ENCODE measurements around the gene CXCR3.
"Not testable (repeated sequence)": the region's sequence is repeated elsewhere in the genome, so short reads cannot be mapped to it uniquely, and the experiment has no call there.

Gene CXCR3

DNA sequence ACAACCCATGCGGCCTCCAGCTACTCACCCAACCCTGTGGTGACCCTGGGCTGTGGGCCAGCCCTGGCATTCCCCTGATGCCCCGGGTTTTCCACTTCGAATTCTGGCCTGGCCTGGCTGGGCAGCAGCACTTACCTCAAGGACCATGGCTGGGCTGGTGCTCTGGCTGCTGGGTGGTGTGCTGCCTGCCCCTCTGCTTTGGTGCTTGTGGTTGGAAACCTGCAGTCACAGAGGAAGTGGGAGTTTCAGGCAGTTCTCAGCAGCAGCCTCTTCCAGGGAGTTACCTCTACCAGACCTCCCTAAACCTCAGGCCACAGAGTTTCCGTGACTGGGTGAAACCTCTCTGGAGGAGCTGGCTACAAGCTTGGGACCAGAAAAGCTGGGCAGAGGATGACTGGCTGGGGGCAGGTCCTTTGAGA is at the start of gene CXCR3:
TSS of gene CXCR3 (minus strand) at position 209 of the 419 bp plus-strand sequence. CDS start at position 147, 62 bp downstream.
- DNase-seq, result no peak

DNA sequence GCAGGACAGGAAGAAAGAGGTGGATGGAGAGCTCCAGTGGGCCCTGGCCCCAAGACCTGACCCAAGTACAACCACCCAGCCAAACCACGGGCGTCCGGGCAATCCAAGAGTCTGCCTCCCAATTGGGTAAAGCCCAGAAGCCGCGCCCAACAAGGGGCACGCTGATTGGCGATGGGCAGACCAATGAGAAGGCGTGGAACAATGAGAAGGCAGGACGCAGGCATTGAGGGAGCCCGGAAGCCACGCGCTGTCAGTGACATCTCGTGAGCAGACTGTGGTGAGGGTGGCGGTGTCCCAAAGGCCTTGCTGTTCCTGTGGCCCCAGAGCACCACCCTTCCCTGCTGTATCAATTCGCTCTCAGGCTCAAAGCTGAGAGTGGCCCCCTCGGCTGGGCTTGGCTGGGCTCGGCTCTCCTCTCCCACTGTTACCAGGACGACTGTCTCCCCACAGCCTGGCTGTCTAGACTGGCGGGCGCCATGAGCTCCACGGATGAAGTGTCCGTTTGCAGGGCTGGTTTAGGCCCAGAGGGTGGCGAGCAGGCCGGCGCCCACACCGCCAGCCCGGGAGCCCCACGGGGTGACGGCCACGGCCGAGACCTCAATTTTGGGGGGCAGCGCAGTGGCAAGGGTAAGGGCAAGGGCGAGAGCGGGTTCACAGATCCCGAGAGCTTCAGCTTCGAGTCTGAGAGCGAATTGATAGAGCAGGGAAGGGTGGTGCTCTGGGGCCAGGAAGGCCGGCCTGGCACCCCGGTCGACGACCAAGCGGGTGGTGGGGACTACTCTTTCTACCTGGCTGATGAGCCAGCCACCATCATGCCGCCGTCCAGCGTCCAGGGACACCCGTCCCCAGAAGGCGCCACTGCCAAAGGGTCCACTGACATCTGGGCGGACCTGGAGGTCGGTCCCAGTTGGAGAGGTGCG is 49.3 kb upstream of the CXCR3 start, which contains the start of gene LOC101059915:
TSS of gene LOC101059915 (plus strand) at position 219 of the 920 bp plus-strand sequence.
- DNase-seq, result peak; percentile 20

DNA sequence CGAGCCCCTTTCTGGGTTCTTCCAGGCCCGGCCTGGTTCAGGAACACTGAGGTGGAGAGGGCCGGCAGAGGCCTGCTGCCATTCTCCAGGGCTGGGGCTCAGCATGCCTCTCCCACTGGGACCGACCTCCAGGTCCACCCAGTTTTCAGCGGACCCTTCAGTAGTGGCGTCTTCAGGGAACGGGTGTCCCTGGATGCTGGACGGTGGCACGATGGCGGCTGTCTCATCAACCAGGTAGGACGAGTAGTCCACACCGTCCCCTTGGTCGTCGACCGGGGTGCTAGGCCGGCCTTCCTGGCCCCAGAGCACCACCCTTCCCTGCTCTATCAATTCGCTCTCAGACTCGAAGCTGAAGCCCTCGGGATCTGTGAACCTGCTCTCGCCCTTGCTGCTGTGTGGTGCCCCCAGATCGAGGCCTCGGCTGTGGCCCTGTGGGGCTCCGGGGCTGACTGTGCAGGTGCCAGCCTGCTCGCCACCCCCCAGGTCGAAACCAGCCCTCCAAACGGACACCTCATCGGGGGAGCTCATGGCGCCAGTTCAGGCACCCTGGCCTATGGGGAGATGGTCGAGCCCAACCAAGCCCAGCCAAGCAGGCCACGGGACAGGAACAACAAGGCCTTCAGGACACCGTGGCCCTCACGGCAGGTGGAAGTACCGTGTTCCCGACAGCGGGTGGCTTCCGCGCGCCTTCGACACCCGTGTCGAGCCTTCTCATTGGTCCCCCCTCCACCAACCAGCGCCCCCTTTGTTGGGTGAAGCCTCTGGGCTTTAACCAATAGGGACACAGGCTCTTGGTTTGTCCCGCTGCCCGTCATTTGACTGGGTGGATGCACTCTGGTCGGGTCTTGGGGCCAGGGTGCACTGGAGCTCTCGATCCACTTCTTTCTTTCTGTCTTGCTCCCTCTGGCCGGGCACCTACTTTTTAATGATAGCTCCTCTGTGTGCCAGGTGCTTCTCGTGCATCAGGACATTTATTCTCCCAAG is 48.2 kb upstream of the CXCR3 start:
- DNase-seq, result no peak

GRCh38 chrX:71665747-71666146 is 47.4 kb upstream of the CXCR3 start:
- DNase-seq, result no peak

DNA sequence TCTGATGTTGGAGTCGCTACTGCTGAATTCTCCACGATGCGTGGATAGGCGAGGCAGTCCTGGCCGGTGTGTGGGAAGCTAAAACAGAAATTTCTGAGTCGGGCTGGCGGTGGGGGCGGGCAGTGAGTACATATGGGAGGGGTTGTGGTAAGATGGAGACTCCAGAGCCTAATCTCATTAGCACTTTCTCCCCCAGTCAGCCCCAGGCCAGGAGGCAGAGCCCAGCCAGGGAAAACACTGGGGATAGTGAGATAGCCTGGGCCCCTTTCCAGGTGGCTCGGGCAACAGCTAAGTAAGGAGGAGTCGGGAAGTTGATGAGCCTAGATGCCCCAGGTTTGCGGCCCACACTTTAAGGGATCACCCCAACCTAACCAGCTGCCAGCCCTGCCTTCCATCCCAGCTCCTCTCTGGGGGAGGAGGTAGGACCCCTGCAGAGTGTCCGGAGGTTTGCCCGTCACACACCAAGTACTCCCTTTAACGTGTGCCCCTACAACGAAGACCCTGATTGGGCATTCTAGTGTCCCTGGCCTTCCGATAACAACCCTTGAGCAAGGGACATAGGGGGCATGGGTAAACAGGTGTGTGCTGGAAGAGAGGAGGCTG is 46.7 kb upstream of the CXCR3 start:
- no peak for DNase-seq

GRCh38 chrX:71664202-71664601 is 45.9 kb upstream of the CXCR3 start:
- not testable (repeated sequence) for DNase-seq

DNA sequence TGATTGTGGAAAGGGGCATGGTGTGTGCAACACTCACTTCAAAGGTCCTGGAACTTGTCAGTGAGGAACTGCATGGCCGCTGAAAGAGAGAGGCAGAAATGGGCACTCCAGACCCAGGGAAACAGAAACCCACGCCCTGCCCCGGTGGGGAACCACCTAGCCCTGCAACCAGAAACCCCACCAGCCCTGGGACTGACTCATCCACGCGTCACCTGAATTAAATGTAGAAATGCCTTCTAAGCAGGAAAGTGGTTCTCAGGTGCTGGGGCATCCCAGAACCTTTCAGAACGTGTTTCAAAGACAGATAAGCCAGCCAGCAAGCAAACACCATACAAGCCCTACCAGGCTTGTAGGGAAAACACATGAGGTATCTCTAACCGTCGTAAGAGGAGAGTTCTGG is 44.9 kb upstream of the CXCR3 start:
- not testable (repeated sequence) for DNase-seq

- not testable (repeated sequence) for DNase-seq
Observed at GRCh38 chrX:71662654-71663053, 44.3 kb upstream of the CXCR3 start.

DNA sequence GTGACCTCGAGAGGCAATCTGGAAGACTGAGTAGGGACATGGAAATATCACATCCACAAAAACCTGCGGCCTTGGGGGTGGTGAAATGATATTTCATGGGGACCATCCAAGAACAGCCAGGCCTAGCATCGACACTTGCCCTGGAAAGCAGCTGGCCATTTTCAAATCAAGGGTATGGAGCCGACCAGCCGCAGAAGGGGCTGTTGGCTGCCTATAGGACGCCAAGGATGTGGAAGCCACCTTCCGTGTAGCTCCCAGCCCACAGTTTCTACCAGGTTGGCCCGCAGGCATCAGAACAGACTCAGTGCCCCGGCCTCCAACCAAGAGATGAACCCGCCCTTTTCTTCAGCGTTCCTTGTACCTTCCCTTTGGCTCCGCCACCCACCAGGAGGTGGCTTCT is 43.6 kb upstream of the CXCR3 start:
- DNase-seq, result no peak

DNA sequence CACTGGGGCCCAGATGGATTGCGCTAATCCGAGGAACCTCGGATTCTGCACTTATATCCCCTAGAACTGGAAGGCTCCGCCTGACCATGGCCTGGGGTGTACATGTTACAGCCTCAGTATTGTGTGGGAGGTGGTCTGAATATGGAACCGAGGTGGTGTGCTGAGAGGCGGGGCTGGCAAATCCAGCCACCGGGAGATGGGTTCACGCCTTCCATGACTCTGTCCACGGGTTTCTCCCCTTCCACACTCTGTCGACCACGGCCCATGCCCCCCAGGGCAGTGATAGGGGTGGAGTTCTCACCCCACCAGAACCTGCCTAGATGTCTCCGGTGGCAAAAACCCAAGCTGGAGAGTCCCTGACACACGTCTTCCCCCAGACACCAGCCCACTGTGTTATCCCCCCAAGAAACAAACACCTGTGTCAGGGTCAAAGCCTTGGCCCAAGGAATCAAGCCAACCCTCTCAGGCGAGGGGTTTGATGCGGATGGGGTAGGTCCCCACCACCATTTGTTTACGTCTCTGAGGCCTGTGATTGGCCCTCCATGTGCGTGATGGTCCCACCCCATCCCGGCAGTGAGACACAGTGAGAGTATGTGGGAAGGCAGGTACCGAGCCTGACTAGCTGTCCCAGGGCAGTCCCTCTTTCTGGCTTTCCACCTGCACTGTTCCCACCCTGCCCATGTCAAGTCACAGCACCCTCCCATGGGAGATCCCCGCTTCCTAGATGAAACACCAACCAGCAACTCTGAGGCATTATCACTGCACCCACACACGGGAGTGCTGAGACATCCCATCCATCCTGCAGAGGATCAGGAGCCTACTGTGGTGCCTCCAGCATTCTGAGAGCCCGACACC is 42.5 kb upstream of the CXCR3 start:
- DNase-seq, result no peak

- DNase-seq, result no peak
Observed at GRCh38 chrX:71659959-71660358, 41.6 kb upstream of the CXCR3 start.

DNA sequence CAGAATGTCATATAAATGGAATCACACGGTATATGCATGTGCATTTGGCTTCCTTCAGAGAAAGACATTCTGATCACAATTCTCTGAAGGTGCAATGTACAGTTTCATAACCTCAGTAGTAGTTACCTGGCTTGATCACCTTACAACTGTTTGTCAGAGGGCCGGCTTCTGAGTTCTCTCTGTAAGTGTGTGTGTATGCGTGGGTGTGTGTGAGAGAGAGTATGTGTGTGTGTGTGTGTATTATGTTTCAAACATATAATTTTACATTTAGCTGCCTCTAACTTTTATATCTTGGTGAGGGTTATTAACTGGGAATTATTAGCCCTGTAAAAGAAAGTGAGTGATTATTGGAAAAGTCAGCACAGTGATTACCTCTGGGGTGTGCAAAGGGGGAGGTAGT is 41.0 kb upstream of the CXCR3 start:
- no peak for DNase-seq

DNA sequence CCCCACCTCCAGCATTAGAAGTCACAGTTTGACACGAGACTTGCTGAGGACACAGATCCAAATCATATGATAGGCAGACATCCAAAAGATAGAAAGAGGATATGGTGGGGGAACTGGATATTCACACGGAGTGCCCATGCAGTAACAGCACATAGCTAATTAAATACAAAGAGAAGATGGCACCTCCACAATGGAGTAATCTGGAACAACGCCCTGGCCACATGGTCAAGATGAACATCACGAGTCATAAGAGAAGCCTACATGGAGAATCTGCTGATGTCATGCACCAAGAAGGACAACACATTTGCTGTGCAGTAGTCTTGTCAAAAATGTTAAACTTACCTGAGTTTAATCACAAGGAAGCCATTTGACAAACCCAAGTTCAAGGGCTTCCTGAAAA is 39.0 kb upstream of the CXCR3 start:
- DNase-seq, result no peak

DNA sequence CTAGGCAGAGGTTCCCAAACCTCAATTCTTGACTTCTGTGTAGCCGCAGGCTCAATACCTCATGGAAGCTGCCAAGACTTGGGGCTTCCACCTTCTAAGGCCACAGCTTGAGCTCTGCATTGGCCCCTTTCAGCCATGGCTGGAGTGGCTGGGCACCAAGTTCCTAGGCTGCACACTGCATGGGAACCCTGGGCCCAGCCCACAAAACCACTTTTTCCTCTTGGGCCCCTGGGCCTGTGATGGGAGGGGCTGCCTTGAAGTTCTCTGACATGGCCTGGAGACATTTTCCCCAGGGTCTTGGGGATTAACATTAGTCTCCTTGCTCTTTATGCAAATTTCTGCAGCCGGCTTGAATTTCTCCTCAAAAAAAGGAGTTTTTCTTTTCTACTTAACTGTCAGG is 35.0 kb upstream of the CXCR3 start:
- no peak for DNase-seq

- no peak for DNase-seq
Observed at GRCh38 chrX:71652405-71652804, 34.1 kb upstream of the CXCR3 start.

DNA sequence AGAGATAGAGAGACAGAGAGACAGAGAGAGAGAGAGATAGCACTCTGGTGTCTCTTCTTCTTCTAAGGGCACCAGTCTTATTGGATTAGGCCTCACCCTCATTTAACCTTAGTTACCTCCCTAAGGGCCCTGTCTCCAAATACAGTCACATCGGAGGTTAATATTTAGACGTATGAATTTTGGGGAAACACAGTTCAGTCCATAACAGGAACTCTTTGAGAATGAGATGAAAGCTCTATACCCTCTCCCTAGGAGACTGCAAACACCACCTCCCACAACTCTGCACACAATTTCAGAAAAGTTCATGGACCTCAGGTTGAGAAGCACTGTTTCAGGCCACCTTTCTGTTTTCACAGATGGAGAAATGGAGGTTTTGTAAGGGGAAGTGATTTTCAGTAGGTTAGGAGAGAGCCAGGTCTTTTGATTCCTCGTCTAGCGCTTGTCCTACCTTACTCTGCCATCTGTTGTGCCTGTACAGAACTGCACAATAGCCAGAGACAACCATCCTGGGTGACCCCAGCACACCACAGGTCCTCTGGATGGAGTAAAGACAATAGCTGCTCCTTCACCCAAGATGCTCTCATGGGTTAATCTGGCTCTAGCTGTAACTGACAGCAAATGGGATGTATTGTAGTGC is 32.1 kb upstream of the CXCR3 start:
- no peak for DNase-seq

DNA sequence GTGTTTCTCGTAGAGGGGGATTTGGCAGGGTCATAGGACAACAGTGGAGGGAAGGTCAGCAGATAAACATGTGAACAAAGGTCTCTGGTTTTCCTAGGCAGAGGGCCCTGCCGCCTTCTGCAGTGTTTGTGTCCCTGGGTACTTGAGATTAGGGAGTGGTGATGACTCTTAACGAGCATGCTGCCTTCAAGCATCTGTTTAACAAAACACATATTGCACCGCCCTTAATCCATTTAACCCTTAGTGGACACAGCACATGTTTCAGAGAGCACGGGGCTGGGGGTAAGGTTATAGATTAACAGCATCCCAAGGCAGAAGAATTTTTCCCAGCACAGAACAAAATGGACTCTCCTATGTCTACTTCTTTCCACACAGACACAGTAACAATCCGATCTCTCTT is 26.1 kb upstream of the CXCR3 start:
- DNase-seq, result not testable (repeated sequence)

DNA sequence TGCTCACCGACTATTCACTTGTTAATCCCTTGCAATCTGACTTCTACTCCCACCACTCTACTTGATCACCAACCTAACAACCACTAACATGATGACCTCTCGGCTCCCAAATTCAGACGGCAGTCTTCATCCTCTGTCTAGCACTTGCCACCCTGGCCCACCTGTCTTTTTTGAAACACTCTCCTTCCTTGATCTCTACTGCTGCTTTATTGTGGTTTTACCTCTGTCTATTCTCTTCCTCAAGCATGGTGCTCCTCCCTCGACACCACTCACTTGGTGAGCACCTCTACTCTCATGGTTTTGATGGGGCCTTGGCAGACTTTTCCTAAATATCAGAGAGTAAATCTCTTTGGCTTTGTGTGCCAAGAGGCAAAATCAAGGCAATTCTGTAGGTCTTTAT is 21.7 kb upstream of the CXCR3 start:
- DNase-seq, result no peak

GRCh38 chrX:71638409-71638808 is 20.1 kb upstream of the CXCR3 start:
- DNase-seq, result no peak

GRCh38 chrX:71637848-71638247 is 19.5 kb upstream of the CXCR3 start:
- DNase-seq, result no peak

DNA sequence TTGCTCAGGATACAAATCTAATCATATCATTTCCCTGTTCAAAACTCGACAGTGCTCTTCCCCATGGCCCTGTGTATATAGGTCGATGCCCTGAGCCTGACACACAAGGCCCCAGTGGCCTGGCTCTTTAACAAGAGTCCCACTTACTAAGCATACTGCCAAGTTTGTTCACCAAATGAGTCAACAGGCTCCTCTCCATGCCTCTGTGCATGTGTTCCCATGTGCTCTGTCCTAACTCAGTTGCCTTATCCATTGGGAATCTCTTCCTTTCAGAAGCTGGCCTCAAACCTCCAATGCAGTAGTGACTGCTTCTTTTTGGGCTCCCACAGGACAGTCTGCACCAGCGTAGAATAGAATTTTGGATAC is 18.9 kb upstream of the CXCR3 start:
- DNase-seq, result no peak
